Mononuclear cell (primary cell): ENCODE data around the gene STEAP4. TPM values are rescaled to one million over a fixed set of nuclear protein-coding genes. Genes with fewer than 3 reads are reported as not detected.
"Not testable (repeated sequence)": the region's sequence is repeated elsewhere in the genome, so short reads cannot be mapped to it uniquely, and the experiment has no call there.

Experiments
- H3K27me3 ChIP-seq: 2 replicates; pipeline ENCODE4 v1.6.0; 2011; ENCODE audit warnings: low read length, control low read depth; ENCODE audit not compliant: insufficient read depth
- H3K4me1 ChIP-seq: 2 replicates; pipeline ENCODE4 v1.5.1; 2011; ENCODE audit warnings: mild to moderate bottlenecking, low read length, control low read depth; ENCODE audit not compliant: insufficient read depth
- H3K4me3 ChIP-seq: 2 replicates; pipeline ENCODE4 v1.5.1; 2011; ENCODE audit warnings: mild to moderate bottlenecking, low read length, moderate library complexity
- H3K9me3 ChIP-seq: 2 replicates; pipeline ENCODE4 v1.5.1; 2011; ENCODE audit warnings: low read depth, mild to moderate bottlenecking, control low read depth, low read length
- total RNA-seq: library from RNA; depleted of rRNA; stranded (reverse); fragments of >200 nt; gene quantifications from one replicate; pipeline ENCODE4 v1.2.3, GENCODE V29; 2012

The STEAP4 gene
- total RNA-seq, 1 donor = 2.3 TPM

GRCh38 chr7:88267421-88267820 is 39.3 kb downstream of the STEAP4 start:
- no peaks in the 10 kb centered on the region for H3K27me3 ChIP-seq
- peaks cover 31% of the 10 kb centered on the region for H3K4me1 ChIP-seq
- H3K9me3 ChIP-seq = no peaks in the 10 kb centered on the region
- H3K4me3 ChIP-seq = no peak overlapping the region

- not testable (repeated sequence) for H3K27me3 ChIP-seq, H3K4me3 ChIP-seq, H3K9me3 ChIP-seq
- peaks cover 31% of the 10 kb centered on the region for H3K4me1 ChIP-seq
Observed at GRCh38 chr7:88264987-88265386, 41.7 kb downstream of the STEAP4 start.

GRCh38 chr7:88262562-88262961 is 44.1 kb downstream of the STEAP4 start:
- peaks cover 15% of the 10 kb centered on the region for H3K4me1 ChIP-seq
- no peaks in the 10 kb centered on the region for H3K9me3 ChIP-seq
- no peaks in the 10 kb centered on the region for H3K27me3 ChIP-seq
- no peak overlapping the region for H3K4me3 ChIP-seq

GRCh38 chr7:88260719-88261118 is 46.0 kb downstream of the STEAP4 start:
- H3K4me1 ChIP-seq = peaks cover 15% of the 10 kb centered on the region
- no peak overlapping the region for H3K4me3 ChIP-seq
- H3K27me3 ChIP-seq = no peaks in the 10 kb centered on the region
- H3K9me3 ChIP-seq = no peaks in the 10 kb centered on the region

GRCh38 chr7:88259656-88260380 is 46.9 kb downstream of the STEAP4 start:
- Histone ChIP-seq H3K9me3 (no peaks in the 10 kb centered on the region), H3K27me3 (no peaks in the 10 kb centered on the region), H3K4me3 (no peak overlapping the region), H3K4me1 (peaks cover 12% of the 10 kb centered on the region)

GRCh38 chr7:88258296-88258695 is 48.4 kb downstream of the STEAP4 start:
- H3K4me1 ChIP-seq, H3K4me3 ChIP-seq, H3K27me3 ChIP-seq: not testable (repeated sequence)
- peaks cover 14% of the 10 kb centered on the region for H3K9me3 ChIP-seq

- Histone ChIP-seq H3K27me3 (no peaks in the 10 kb centered on the region), H3K9me3 (peaks cover 17% of the 10 kb centered on the region), H3K4me1 (no peaks in the 10 kb centered on the region), H3K4me3 (no peak overlapping the region)
Observed at GRCh38 chr7:88256906-88257305, 49.8 kb downstream of the STEAP4 start.

GRCh38 chr7:88254721-88255424 is 51.8 kb downstream of the STEAP4 start:
- no peaks in the 10 kb centered on the region for H3K27me3 ChIP-seq
- H3K4me3 ChIP-seq = no peak overlapping the region
- no peaks in the 10 kb centered on the region for H3K4me1 ChIP-seq
- H3K9me3 ChIP-seq = peaks cover 17% of the 10 kb centered on the region

- no peak overlapping the region for H3K4me3 ChIP-seq
- H3K27me3 ChIP-seq = no peaks in the 10 kb centered on the region
- H3K9me3 ChIP-seq = peaks cover 17% of the 10 kb centered on the region
- no peaks in the 10 kb centered on the region for H3K4me1 ChIP-seq
Observed at GRCh38 chr7:88253640-88254039, 53.1 kb downstream of the STEAP4 start.

GRCh38 chr7:88244258-88244657 is 62.4 kb downstream of the STEAP4 start:
- Histone ChIP-seq H3K27me3 (peaks cover 3% of the 10 kb centered on the region), H3K9me3 (no peaks in the 10 kb centered on the region), H3K4me3 (no peak overlapping the region), H3K4me1 (no peaks in the 10 kb centered on the region)

GRCh38 chr7:88243345-88243909 is 63.3 kb downstream of the STEAP4 start:
- no peaks in the 10 kb centered on the region for H3K9me3 ChIP-seq
- no peaks in the 10 kb centered on the region for H3K4me1 ChIP-seq
- H3K4me3 ChIP-seq = no peak overlapping the region

GRCh38 chr7:88239852-88240251 is 66.8 kb downstream of the STEAP4 start:
- Histone ChIP-seq H3K27me3 (peaks cover 3% of the 10 kb centered on the region), H3K9me3 (no peaks in the 10 kb centered on the region), H3K4me3 (no peak overlapping the region), H3K4me1 (no peaks in the 10 kb centered on the region)

More at GRCh38 chr7:88243345-88243909, 63.3 kb downstream of the STEAP4 start:
- H3K27me3 ChIP-seq = peaks cover 3% of the 10 kb centered on the region

- H3K4me1 ChIP-seq = no peaks in the 10 kb centered on the region
Observed at GRCh38 chr7:88233828-88234227, 72.9 kb downstream of the STEAP4 start.

GRCh38 chr7:88230646-88231045 is 76.0 kb downstream of the STEAP4 start:
- H3K4me1 ChIP-seq = peaks cover 15% of the 10 kb centered on the region
- H3K9me3 ChIP-seq = no peaks in the 10 kb centered on the region
- no peak overlapping the region for H3K4me3 ChIP-seq
- peaks cover 4% of the 10 kb centered on the region for H3K27me3 ChIP-seq

More at GRCh38 chr7:88233828-88234227, 72.9 kb downstream of the STEAP4 start:
- Histone ChIP-seq H3K4me3 (no peak overlapping the region), H3K27me3 (peaks cover 2% of the 10 kb centered on the region), H3K9me3 (no peaks in the 10 kb centered on the region)

- Histone ChIP-seq H3K27me3 (peaks cover 4% of the 10 kb centered on the region), H3K9me3 (no peaks in the 10 kb centered on the region), H3K4me1 (peaks cover 22% of the 10 kb centered on the region), H3K4me3 (no peak overlapping the region)
Observed at GRCh38 chr7:88229302-88229995, 77.2 kb downstream of the STEAP4 start.
